Loucy (cell line): Measurements from ENCODE around the gene BPTF.

Source experiments
- CTCF ChIP-seq: fragments of 200-600 bp; sonication (generic); conservative IDR thresholded peaks from 2 replicates; pipeline ENCODE4 v1.5.1; 2014; ENCODE audit warnings: mild to moderate bottlenecking, antibody characterized with exemption, low read length
- EZH2phosphoT487 ChIP-seq: fragments of 200-600 bp; IDR thresholded peaks from 2 replicates; pipeline ENCODE4 v1.6.1; 2018; ENCODE audit warnings: antibody characterized with exemption, mild to moderate bottlenecking, moderate library complexity, borderline replicate concordance

GRCh38 chr17:67879662-67880061, 54.4 kb downstream of the BPTF start:
- TF ChIP-seq CTCF (no peak), EZH2phosphoT487 (no peak)
